RWPE2 (cell line): Measurements from ENCODE around the gene BMP8A.

Experiments
- ATAC-seq: fragments of 200-7000 bp; cut with Tn5 transposase; 3 replicates; pipeline ENCODE4 v1.9.1; 2021; ENCODE audit warnings: low read depth
- DNase-seq: peaks from one replicate; pipeline ENCODE4 v3.0.0-alpha.2; 2020; ENCODE audit warnings: low spot score
- H3K27ac ChIP-seq: fragments of 450-650 bp; 2 replicates; pipeline ENCODE4 v1.5.1; 2017; ENCODE audit warnings: mild to moderate bottlenecking; ENCODE audit not compliant: poor library complexity, severe bottlenecking
- H3K27me3 ChIP-seq: fragments of 250-450 bp; sonication (Bioruptor Pico); 2 replicates; pipeline ENCODE4 v1.5.1; 2021; ENCODE audit warnings: mild to moderate bottlenecking, moderate library complexity; ENCODE audit not compliant: insufficient read depth, poor library complexity, severe bottlenecking
- H3K36me3 ChIP-seq: fragments of 250-450 bp; sonication (Bioruptor Pico); 2 replicates; pipeline ENCODE4 v1.5.1; 2020; ENCODE audit warnings: low read depth, mild to moderate bottlenecking, moderate library complexity
- H3K4me1 ChIP-seq: fragments of 250-450 bp; sonication (Bioruptor Pico); 2 replicates; pipeline ENCODE4 v1.5.1; 2021; ENCODE audit warnings: mild to moderate bottlenecking, moderate library complexity; ENCODE audit not compliant: insufficient read depth, poor library complexity, severe bottlenecking
- H3K4me3 ChIP-seq: fragments of 250-450 bp; sonication (Bioruptor Pico); 2 replicates; pipeline ENCODE4 v1.5.1; 2021; ENCODE audit warnings: mild to moderate bottlenecking, moderate library complexity; ENCODE audit not compliant: severe bottlenecking
- H3K9me3 ChIP-seq: fragments of 250-450 bp; sonication (Bioruptor Pico); 2 replicates; pipeline ENCODE4 v1.5.1; 2021; ENCODE audit warnings: mild to moderate bottlenecking, moderate library complexity; ENCODE audit not compliant: severe bottlenecking
- TF ChIP-seq, protein P1 (sequence below): fragments of 450-650 bp; IDR thresholded peaks from one replicate; pipeline ENCODE4 v1.5.1; 2017; ENCODE audit warnings: mild to moderate bottlenecking, moderate library complexity; ENCODE audit not compliant: poor library complexity, severe bottlenecking

Gene BMP8A

DNA sequence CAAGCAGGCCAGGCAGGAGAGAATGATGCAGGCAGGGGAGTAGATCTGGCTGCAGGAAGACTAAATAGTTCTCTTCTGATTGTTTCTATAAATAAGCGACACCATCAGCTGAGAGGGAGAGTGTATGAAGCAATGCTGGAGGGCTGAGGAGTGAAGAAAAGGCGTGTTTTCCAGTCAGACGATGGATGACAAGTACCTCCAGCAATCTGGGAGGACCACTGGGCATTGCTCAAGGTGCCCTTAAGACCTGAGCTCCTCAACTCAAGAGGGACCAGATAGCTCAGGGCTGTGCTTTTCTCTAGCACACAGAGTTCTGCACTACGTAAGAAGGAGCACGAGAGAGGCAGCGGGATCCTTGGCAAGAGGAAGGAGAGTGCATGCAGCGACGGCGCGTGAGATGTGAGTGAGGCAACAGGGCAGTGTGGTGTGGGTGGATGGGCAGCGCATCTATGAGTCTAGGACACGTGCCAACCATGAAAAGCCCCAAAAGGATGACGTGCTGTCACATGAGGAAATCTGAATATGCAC is 49.1 kb downstream of the BMP8A start:
- TF ChIP-seq, protein P1, sequence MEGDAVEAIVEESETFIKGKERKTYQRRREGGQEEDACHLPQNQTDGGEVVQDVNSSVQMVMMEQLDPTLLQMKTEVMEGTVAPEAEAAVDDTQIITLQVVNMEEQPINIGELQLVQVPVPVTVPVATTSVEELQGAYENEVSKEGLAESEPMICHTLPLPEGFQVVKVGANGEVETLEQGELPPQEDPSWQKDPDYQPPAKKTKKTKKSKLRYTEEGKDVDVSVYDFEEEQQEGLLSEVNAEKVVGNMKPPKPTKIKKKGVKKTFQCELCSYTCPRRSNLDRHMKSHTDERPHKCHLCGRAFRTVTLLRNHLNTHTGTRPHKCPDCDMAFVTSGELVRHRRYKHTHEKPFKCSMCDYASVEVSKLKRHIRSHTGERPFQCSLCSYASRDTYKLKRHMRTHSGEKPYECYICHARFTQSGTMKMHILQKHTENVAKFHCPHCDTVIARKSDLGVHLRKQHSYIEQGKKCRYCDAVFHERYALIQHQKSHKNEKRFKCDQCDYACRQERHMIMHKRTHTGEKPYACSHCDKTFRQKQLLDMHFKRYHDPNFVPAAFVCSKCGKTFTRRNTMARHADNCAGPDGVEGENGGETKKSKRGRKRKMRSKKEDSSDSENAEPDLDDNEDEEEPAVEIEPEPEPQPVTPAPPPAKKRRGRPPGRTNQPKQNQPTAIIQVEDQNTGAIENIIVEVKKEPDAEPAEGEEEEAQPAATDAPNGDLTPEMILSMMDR, result no peak
- no peak overlapping the region for H3K27ac ChIP-seq

DNA sequence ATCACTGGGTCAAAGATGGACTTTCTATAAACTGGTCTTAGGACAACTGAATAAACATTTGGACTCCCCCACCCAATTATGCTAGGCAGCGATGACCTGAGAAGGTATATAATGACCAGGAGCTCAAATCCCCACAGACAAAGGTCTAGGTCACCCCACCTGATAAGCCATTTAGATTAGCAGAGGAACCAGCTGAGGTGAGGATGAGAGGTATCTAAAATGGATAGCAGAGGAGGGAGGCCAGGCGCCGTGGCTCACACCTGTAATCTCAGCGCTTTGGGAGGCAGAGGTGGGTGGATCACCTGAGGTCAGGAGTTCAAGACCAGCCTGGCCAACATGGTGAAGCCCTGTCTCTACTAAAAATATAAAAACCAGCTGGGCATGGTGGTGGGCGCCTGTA is 51.5 kb downstream of the BMP8A start:
- TF ChIP-seq, protein P1, result no peak
- DNase-seq (no peak), ATAC-seq (no peak)
- no peaks in the 10 kb centered on the region for H3K36me3 ChIP-seq
- H3K27me3 ChIP-seq, result no peaks in the 10 kb centered on the region
- no peak overlapping the region for H3K4me3 ChIP-seq
- no peaks in the 10 kb centered on the region for H3K9me3 ChIP-seq
- H3K4me1 ChIP-seq, result no peaks in the 10 kb centered on the region
- H3K27ac ChIP-seq, result no peak overlapping the region

More for the DNA sequence above, 49.1 kb downstream of the BMP8A start:
- Histone ChIP-seq H3K4me1 (no peaks in the 10 kb centered on the region), H3K9me3 (no peaks in the 10 kb centered on the region), H3K27me3 (no peaks in the 10 kb centered on the region), H3K4me3 (no peak overlapping the region), H3K36me3 (no peaks in the 10 kb centered on the region)
- ATAC-seq, result peak; percentile 67
- DNase-seq, result no peak

DNA sequence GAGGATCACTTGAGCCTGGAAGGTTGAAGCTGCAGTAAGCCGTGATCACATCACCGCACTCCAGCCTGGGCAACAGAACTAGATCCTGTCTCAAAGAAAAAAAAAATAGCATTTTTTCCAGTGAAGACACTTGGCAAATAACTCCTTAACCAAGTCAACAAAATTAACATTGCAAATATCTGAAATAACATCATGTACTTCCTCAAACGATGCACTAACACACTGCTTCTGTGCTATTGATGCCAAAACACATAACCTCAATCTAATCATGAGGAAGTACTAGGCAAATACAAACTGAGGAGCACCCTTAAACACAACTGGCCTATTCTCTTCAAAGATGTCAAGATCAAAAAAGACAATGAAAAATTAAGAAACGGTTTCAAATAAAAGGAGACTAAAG is 52.9 kb downstream of the BMP8A start:
- TF ChIP-seq, protein P1, result no peak
- H3K4me1 ChIP-seq, result no peaks in the 10 kb centered on the region
- H3K4me3 ChIP-seq, result no peak overlapping the region
- H3K27me3 ChIP-seq, result no peaks in the 10 kb centered on the region
- no peak for DNase-seq
- H3K9me3 ChIP-seq, result no peaks in the 10 kb centered on the region
- H3K36me3 ChIP-seq, result no peaks in the 10 kb centered on the region
- no peak for ATAC-seq
- no peak overlapping the region for H3K27ac ChIP-seq

DNA sequence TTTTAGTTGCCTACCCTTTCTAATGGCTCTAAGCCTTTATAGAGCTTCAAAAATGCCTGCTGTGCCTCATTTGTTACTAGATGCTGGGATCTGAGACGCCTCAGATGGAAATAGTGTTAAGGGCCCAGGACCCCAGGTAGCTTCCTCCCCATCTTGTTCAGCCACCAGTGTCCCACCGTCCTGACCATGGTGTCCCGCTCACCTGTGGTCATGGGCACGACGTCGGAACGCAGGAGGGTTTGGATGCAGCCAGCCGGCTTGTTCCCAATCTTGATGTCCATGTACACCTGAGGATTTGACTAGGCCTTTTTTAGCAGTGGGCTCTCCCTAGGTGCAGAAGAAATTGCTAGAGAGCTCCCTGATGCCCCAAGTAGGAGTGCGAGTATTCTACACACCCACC is 54.1 kb downstream of the BMP8A start:
- TF ChIP-seq, protein P1, result no peak

DNA sequence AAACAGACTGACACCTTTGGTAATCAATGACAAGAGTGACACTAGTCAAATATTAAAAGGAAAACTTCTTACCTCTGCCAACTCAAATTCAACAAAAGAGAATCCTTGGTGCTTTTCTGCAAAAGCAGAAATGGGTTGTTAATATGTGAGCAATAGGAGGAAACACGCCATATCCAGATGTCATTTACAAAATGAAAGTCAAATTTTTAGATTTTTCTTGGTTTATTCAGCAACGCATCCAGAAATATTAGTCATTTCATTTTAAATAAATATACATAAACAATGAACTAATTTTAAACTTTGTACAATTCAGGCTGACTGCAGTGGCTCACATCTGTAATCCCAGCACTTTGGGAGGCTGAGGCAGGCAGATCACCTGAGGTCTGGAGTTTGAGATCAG is 62.8 kb downstream of the BMP8A start:
- H3K27ac ChIP-seq, result no peak overlapping the region
- no peaks in the 10 kb centered on the region for H3K9me3 ChIP-seq
- no peaks in the 10 kb centered on the region for H3K4me1 ChIP-seq
- TF ChIP-seq, protein P1, result no peak
- H3K36me3 ChIP-seq, result no peaks in the 10 kb centered on the region
- ATAC-seq (no peak), DNase-seq (no peak)
- no peaks in the 10 kb centered on the region for H3K27me3 ChIP-seq
- H3K4me3 ChIP-seq, result no peak overlapping the region

More for the DNA sequence above, 54.1 kb downstream of the BMP8A start:
- Histone ChIP-seq H3K4me1 (no peaks in the 10 kb centered on the region), H3K27me3 (no peaks in the 10 kb centered on the region), H3K9me3 (no peaks in the 10 kb centered on the region), H3K4me3 (no peak overlapping the region), H3K36me3 (no peaks in the 10 kb centered on the region), H3K27ac (no peak overlapping the region)
- DNase-seq (no peak), ATAC-seq (no peak)
